HUES48 (cell line): ENCODE measurements around the gene OLR1.

Source experiments
- H3K27ac ChIP-seq: one replicate; pipeline ENCODE4 v1.7.0; 2013; ENCODE audit warnings: low read depth, low read length, inconsistent platforms
- H3K27me3 ChIP-seq: 2 replicates; pipeline ENCODE4 v1.6.1; 2013; ENCODE audit warnings: mild to moderate bottlenecking, low read length; ENCODE audit not compliant: control insufficient read depth, insufficient read depth
- H3K36me3 ChIP-seq: 2 replicates; pipeline ENCODE4 v1.6.1; 2013; ENCODE audit warnings: low read length; ENCODE audit not compliant: control insufficient read depth, insufficient read depth
- H3K4me1 ChIP-seq: 2 replicates; pipeline ENCODE4 v1.6.1; 2013; ENCODE audit warnings: mild to moderate bottlenecking, low read length; ENCODE audit not compliant: control insufficient read depth, insufficient read depth
- H3K4me3 ChIP-seq: 2 replicates; pipeline ENCODE4 v1.5.1; 2013; ENCODE audit warnings: mild to moderate bottlenecking, low read depth, low read length
- H3K9ac ChIP-seq: 2 replicates; pipeline ENCODE4 v1.6.1; 2013; ENCODE audit warnings: mild to moderate bottlenecking, low read depth, low read length, moderate library complexity
- H3K9me3 ChIP-seq: 2 replicates; pipeline ENCODE4 v1.6.1; 2013; ENCODE audit warnings: low read length; ENCODE audit not compliant: control insufficient read depth, insufficient read depth

The OLR1 gene

DNA sequence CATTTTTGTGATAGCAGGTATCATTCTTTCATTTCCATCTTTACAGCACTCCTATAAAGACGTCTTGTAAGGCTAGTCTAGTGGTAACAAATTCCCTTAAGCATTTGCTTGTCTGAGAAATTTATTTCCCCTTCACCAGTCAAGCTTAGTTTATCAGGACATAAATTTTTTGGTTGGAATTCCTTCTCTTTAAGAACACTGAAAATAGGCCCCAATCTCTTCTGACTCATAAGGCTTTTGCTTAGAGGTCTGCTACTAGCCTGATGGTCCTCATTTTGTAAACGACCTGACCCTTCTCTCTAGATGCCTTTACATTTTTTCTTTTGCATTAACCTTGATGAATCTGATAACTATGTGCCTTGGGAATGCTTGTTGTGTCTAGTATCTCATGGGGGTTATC, 20.3 kb downstream of the OLR1 start:
- Histone ChIP-seq H3K36me3 (no peaks in the 10 kb centered on the region), H3K9ac (no peak overlapping the region), H3K9me3 (no peaks in the 10 kb centered on the region), H3K27me3 (no peaks in the 10 kb centered on the region), H3K4me3 (no peak overlapping the region), H3K4me1 (peaks cover 5% of the 10 kb centered on the region; the same call in 1 of the 2 replicates), H3K27ac (no peak overlapping the region)

DNA sequence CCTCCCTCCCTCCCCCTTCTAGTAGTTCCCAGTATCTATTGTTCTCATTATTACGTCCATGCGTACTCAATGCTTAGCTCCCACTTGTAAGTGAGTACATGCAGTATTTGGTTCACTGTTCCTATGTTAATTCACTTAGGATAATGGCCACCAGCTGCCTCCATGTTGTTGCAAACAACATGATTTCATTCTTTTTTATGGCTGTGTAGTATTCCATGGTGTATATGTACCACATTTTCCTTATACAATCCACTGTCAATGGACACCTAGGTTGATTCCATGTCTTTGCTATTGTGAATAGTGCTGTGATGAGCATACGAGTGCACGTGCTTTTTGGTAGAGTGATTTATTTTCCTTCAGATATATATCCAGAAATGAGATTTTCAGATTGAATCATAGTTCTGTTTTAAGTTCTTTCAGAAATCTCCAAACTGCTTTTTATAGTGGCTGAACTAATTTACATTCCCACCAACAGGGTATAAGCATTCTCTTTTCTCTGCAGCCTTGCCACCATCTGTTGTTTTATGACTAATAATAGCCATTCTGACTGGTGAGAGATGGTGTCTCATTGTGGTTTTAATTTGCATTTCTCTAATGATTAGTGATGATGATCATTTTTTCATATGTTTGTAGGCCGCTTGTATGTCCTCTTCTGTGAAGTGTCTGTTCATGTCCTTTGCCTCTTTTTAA, 24.1 kb downstream of the OLR1 start:
- no peaks in the 10 kb centered on the region for H3K4me1 ChIP-seq
- H3K4me3 ChIP-seq: no peak overlapping the region
- no peaks in the 10 kb centered on the region for H3K27me3 ChIP-seq
- no peaks in the 10 kb centered on the region for H3K9me3 ChIP-seq
- no peak overlapping the region for H3K27ac ChIP-seq
- H3K36me3 ChIP-seq: no peaks in the 10 kb centered on the region
- no peak overlapping the region for H3K9ac ChIP-seq

DNA sequence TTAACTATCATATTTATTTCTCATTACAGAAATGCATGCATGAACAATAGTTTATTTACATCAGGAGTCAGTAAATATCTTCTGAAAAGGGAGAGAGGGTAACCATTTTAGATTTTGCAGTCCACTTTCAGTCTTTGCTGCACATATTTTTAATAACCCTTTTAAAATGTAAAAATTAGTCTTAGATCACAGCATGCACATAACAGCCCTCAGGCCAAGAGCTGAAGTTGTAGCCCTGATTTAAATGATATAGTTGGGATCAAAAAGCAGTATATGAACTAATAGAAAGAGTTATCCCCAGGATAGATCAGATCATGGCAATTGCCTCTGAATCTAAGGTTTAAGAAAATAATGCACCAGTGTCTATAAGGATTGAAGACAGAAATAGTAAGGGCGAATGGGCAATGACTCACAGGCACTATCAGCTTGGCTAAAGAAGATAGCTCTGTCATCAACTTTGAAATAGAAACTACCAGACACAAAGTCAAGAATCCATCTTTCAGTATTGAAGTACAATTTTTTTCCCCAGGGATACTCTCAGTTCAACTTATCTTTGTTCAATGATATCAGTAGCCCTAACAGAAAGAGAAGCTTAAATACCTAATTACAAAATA, 28.8 kb downstream of the OLR1 start:
- H3K4me1 ChIP-seq: no peaks in the 10 kb centered on the region
- no peaks in the 10 kb centered on the region for H3K9me3 ChIP-seq
- no peaks in the 10 kb centered on the region for H3K27me3 ChIP-seq
- H3K36me3 ChIP-seq: no peaks in the 10 kb centered on the region
- H3K4me3 ChIP-seq: no peak overlapping the region
- H3K9ac ChIP-seq: no peak overlapping the region
- no peak overlapping the region for H3K27ac ChIP-seq

DNA sequence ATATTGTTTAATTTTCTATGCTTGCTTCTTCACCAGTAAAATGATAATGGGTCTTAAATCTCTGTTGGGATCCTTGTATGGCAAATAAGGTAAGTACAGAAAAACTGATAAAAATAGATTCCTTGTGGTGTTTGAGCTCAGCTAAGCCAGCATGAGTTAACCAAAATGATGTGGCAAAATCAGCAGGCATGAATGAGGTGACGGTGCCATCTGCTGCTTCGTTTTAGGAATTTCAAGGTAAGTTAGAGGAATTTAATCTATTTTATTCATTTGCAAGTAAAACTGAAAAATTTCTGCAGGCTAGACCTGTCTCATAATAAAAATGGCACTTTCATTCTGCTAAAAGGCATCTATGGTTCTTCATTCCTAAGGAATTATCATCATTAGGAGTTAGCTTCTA, 31.9 kb downstream of the OLR1 start:
- Histone ChIP-seq H3K9ac (no peak overlapping the region), H3K4me3 (no peak overlapping the region), H3K27ac (no peak overlapping the region), H3K9me3 (no peaks in the 10 kb centered on the region), H3K27me3 (no peaks in the 10 kb centered on the region), H3K4me1 (no peaks in the 10 kb centered on the region), H3K36me3 (no peaks in the 10 kb centered on the region)

DNA sequence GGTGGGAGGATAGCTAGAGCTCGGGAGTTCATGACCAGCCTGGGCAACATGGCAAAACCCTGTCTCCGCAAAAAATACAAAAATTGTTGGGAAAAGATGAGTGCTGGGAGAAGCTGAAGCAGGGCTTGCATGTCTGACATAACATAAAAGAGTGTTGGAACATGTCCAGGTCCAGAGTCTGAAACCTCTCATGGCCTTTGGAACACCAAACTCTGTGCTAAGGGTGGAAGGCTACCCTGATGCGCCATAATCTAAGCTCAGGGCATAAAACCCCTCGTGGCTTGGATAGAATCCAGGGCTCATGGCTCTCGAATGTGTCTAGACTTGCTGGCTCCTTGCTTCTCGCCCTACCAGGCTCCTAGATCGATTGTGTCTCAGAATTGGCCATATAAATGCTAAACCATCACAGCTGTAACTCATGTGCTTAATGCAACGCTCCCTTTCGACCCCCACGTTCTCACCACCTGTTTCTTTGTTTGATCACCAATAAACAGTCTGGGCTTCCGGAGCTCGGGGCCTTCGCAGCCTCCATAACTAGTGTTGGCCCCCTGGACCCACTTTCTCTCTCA, 35.2 kb downstream of the OLR1 start:
- Histone ChIP-seq H3K27me3 (no peaks in the 10 kb centered on the region), H3K4me3 (no peak overlapping the region), H3K36me3 (no peaks in the 10 kb centered on the region), H3K9ac (no peak overlapping the region), H3K9me3 (no peaks in the 10 kb centered on the region), H3K4me1 (peaks cover 15% of the 10 kb centered on the region), H3K27ac (no peak overlapping the region)

DNA sequence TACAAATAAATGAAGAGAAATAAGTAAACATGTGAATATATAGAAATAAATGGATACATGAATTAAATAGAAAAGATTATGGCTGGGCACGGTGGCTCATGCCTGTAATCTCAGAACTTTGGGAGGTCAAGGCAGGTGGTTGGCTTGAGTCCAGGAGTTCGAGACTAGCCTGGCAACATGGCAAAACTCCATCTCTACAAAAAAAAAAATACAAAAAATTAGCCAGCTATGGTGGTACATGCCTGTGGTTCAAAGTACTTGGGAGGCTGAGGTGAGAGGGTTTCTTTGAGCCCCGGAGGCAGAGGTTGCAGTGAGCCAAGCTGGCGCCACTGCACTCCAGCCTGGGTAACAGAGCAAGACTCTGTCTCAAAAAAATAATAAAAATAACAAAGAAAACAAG, 36.8 kb downstream of the OLR1 start:
- peaks cover 28% of the 10 kb centered on the region for H3K4me1 ChIP-seq
- H3K9me3 ChIP-seq: no peaks in the 10 kb centered on the region
- H3K4me3 ChIP-seq: no peak overlapping the region
- H3K27ac ChIP-seq: no peak overlapping the region
- no peak overlapping the region for H3K9ac ChIP-seq
- no peaks in the 10 kb centered on the region for H3K27me3 ChIP-seq
- no peaks in the 10 kb centered on the region for H3K36me3 ChIP-seq

DNA sequence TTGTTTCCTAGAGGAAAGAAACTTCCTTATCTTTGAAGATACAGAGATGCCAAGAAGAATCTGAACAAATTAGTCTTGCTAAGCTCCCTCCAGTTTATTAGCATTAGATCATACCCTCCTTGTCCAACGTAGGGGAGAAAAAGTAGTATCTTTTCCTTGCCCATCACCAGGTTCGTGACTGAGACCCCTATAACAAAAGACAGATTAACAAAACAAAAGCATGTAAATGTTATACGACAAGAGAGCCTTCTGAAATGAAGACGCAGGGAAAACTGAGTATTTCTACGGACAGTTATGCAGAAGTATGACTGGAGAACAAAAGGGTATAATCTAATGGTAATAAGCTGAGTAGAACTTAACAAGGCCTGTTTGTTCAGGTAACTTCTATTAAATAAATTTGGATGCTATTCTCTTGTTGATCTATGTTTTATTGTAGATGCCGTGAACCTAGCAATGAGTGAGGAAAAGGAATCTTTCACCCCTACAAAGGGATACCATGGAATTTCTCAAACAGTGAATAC, 39.0 kb downstream of the OLR1 start:
- Histone ChIP-seq H3K9me3 (no peaks in the 10 kb centered on the region), H3K9ac (no peak overlapping the region), H3K4me3 (no peak overlapping the region), H3K27me3 (no peaks in the 10 kb centered on the region), H3K27ac (peak overlapping the region; percentile 23), H3K36me3 (no peaks in the 10 kb centered on the region), H3K4me1 (peaks cover 36% of the 10 kb centered on the region)

DNA sequence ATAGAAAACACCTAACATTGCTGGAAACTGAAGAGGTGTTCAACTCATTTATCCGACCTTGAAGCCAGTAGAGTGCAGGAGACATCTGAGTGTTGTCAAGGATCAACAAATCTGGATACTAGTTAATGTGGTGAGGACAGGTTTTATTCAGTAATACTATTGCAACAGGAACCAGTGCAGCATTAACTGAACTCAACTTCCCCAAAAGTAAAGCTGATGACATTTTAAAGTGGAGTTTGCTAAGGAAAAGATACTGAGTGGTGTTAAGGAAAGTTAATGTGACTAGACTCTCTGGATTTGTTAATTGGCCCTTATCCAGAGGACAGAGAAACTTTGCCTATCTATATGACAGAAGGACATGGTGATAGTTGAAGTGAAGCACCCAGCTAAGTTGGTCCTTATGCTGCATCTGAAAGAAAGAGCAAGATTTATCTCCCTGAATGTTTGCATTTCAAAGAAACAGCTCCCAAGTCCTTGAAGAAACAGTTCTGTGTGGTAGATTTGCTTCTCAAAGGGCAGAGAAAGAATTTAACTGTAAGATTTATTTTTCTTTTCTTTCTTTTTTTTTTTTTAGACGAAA, 40.7 kb downstream of the OLR1 start:
- H3K36me3 ChIP-seq: no peaks in the 10 kb centered on the region
- peaks cover 36% of the 10 kb centered on the region for H3K4me1 ChIP-seq
- no peak overlapping the region for H3K9ac ChIP-seq
- H3K9me3 ChIP-seq: no peaks in the 10 kb centered on the region
- no peak overlapping the region for H3K4me3 ChIP-seq
- no peak overlapping the region for H3K27ac ChIP-seq
- no peaks in the 10 kb centered on the region for H3K27me3 ChIP-seq

DNA sequence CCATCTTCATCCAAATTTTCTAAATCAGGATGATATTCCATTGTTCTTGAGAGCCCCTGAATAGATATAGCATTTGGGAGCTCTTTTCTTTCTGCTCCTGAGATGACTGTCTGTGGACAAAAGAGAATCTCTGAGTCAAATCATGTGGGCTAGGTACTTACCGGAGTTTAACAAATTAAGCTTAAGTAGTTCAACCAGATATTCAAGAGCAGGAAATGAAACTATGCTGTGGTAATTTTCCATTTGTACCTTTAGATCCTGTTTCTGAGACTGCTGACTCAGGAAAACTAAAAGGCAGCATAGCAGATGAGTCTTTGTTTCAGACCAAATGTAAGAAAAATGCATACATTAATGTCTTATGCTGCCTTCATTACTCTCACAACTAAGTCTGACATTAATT, 41.9 kb downstream of the OLR1 start, which contains the start of gene CLEC7A:
Gene CLEC7A, minus strand, starts transcription at position 158 of the 400 bp plus-strand sequence. Its CDS starts 117 bp downstream, at position 41.
- Histone ChIP-seq H3K4me1 (peaks cover 36% of the 10 kb centered on the region), H3K9ac (no peak within 1 kb of the TSS), H3K4me3 (no peak within 1 kb of the TSS), H3K27ac (no peak within 1 kb of the TSS), H3K27me3 (no peaks in the 10 kb centered on the region), H3K36me3 (no peaks in the 10 kb centered on the region), H3K9me3 (no peaks in the 10 kb centered on the region)

DNA sequence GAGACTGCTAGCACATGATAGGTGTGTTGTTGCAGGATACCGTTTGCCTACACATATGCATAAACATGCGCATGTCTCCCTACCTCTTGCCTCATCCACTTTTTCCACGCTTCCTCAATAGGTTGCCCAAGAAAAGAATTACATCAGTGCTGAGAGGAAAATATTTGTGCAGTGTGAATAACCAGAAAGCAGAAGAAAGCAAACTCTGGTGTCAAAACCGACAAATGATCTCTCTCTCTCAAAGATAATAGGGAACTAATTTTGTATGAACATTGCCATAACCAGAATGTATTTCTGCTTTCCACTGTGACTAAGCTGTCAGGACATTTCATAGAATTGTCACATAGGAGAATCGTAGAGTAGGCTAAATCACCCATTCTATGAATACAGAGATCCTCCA, 43.2 kb downstream of the OLR1 start:
- H3K27me3 ChIP-seq: no peaks in the 10 kb centered on the region
- no peak overlapping the region for H3K9ac ChIP-seq
- H3K9me3 ChIP-seq: no peaks in the 10 kb centered on the region
- H3K27ac ChIP-seq: no peak overlapping the region
- H3K4me1 ChIP-seq: peaks cover 35% of the 10 kb centered on the region
- H3K36me3 ChIP-seq: no peaks in the 10 kb centered on the region
- H3K4me3 ChIP-seq: no peak overlapping the region

DNA sequence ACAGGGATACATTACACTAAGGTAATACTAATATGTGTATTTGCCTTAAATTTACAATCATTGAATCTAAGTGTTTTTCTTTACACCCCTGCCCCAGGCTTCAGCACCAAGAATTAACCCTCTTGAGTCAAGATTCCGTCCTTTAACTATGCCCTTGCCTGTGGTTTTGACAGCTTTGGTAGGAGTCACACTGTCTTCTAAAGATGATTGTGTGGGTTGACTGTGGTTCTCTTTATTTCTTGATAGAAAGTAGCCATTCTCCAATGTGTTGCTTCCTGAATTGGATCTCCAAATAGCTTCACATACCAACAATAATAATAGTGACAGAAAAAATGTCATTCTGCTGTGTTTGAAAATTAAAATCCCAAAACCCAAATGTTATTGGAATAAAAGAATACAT, 45.5 kb downstream of the OLR1 start:
- no peaks in the 10 kb centered on the region for H3K9me3 ChIP-seq
- peaks cover 20% of the 10 kb centered on the region for H3K4me1 ChIP-seq
- H3K4me3 ChIP-seq: no peak overlapping the region

More for the DNA sequence above, 45.5 kb downstream of the OLR1 start:
- H3K27ac ChIP-seq: no peak overlapping the region
- H3K36me3 ChIP-seq: no peaks in the 10 kb centered on the region
- H3K9ac ChIP-seq: no peak overlapping the region
- no peaks in the 10 kb centered on the region for H3K27me3 ChIP-seq
